Measurements from ENCODE around the gene ANKS1A.
"Not testable (repeated sequence)": the region's sequence is repeated elsewhere in the genome, so short reads cannot be mapped to it uniquely, and the experiment has no call there.

ANKS1A gene

DNA sequence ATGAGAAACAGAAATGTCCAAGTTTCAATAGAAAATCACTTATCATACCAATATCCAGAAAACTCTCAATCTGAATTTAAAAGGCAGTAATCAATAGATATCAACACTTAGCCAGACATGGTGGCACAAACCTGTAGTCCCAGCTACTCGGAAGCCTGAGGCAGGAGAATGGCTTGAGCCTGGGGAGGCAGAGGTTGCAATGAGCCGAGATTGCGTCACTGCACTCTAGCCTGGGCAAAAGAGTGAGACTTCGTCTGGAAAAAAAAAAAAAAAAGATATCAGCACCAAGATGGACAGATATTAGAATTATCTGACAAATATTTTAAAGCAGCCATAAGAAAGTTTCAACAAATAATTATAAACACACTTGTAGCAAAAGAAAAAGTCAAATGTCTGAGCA, 205.1 kb downstream of the ANKS1A start:
- TF ChIP-seq, protein P1, sequence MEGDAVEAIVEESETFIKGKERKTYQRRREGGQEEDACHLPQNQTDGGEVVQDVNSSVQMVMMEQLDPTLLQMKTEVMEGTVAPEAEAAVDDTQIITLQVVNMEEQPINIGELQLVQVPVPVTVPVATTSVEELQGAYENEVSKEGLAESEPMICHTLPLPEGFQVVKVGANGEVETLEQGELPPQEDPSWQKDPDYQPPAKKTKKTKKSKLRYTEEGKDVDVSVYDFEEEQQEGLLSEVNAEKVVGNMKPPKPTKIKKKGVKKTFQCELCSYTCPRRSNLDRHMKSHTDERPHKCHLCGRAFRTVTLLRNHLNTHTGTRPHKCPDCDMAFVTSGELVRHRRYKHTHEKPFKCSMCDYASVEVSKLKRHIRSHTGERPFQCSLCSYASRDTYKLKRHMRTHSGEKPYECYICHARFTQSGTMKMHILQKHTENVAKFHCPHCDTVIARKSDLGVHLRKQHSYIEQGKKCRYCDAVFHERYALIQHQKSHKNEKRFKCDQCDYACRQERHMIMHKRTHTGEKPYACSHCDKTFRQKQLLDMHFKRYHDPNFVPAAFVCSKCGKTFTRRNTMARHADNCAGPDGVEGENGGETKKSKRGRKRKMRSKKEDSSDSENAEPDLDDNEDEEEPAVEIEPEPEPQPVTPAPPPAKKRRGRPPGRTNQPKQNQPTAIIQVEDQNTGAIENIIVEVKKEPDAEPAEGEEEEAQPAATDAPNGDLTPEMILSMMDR (conservative IDR thresholded peaks at IDR 0.05; ENCODE audit: low read depth, low read length): no peak
- Histone ChIP-seq H3K4me1 (ENCODE audit: low read depth, poor library complexity, severe bottlenecking) (peaks cover 24% of the 10 kb centered on the region), H2AFZ (ENCODE audit: low read depth) (no peak overlapping the region), H4K20me1 (ENCODE audit: insufficient read depth) (no peaks in the 10 kb centered on the region), H3K4me2 (no peak overlapping the region), H3K79me2 (ENCODE audit: insufficient read depth, low read depth) (no peaks in the 10 kb centered on the region), H3K27me3 (ENCODE audit: insufficient read depth, low read depth) (no peaks in the 10 kb centered on the region), H3K36me3 (ENCODE audit: insufficient read depth) (no peaks in the 10 kb centered on the region), H3K9ac (no peak overlapping the region), H3K4me3 (IDR thresholded peaks at IDR 0.05; ENCODE audit: insufficient read depth, low read depth, low read length) (no peak overlapping the region), H3K27ac (no peak overlapping the region)

DNA sequence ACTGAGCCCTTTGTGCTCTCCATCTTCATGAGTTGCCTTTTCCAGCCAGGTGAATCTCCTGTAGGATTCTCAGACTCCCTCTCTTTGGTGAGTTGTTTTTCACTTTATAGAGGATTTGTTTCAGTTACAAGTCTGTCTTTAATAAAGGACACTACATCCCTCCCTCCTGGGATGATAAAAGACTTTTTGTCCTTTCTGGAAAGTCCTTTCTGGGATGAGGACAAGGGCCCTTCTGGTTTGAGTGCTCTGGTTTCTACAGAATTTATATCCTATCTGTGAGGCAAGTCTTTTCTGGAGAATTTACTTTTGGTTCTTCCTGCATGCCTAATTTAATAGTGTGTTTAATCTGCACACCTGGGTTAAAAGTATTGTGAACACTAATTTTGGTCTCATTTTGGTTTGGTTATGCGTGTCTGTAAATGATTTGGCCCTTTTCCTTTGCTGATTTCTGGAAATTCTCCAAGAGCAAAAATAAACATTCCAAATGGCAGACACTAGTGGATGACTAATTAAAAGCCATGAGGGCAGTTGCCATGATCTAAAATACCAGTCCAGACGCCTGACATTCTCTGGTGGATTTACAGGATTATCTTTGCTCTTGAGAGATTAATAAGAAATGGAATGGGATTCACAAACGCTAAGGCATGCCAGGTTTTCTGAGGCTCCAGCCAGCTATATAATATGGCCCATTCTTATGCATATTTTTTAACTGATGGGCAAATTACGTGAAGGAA, 207.2 kb downstream of the ANKS1A start:
- Histone ChIP-seq H3K4me3 (IDR thresholded peaks at IDR 0.05; ENCODE audit: insufficient read depth, low read depth, low read length) (no peak overlapping the region), H3K27ac (no peak overlapping the region), H3K79me2 (ENCODE audit: insufficient read depth, low read depth) (no peaks in the 10 kb centered on the region), H3K4me2 (no peak overlapping the region), H3K4me1 (ENCODE audit: low read depth, poor library complexity, severe bottlenecking) (peaks cover 4% of the 10 kb centered on the region), H3K36me3 (ENCODE audit: insufficient read depth) (no peaks in the 10 kb centered on the region), H4K20me1 (ENCODE audit: insufficient read depth) (no peaks in the 10 kb centered on the region), H2AFZ (ENCODE audit: low read depth) (no peak overlapping the region), H3K9ac (no peak overlapping the region), H3K27me3 (ENCODE audit: insufficient read depth, low read depth) (no peaks in the 10 kb centered on the region)
- TF ChIP-seq, protein P1 (conservative IDR thresholded peaks at IDR 0.05; ENCODE audit: low read depth, low read length): no peak

DNA sequence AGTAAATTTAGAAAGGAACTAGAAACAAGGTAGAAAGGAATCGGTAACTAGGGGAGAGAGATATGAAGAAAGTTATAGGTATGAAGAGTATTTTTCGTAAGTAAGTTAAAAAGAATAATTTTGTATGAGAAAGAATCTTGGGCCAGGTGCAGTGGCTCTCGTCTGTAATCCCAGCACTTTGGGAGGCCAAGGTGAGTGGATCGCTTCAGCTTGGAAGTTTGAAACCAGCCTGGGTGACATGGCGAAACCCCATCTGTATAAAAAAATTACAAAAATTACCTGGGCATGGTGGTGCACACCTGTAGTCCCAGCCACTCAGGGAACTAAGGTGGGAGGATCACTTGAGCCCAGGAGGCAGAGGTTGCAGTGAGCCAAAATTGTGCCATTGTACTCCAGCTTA, 210.1 kb downstream of the ANKS1A start:
- Histone ChIP-seq H3K27me3 (ENCODE audit: insufficient read depth, low read depth) (no peaks in the 10 kb centered on the region), H3K4me1 (ENCODE audit: low read depth, poor library complexity, severe bottlenecking) (peaks cover 6% of the 10 kb centered on the region), H3K4me3 (IDR thresholded peaks at IDR 0.05; ENCODE audit: insufficient read depth, low read depth, low read length) (no peak overlapping the region), H3K79me2 (ENCODE audit: insufficient read depth, low read depth) (no peaks in the 10 kb centered on the region), H3K9ac (no peak overlapping the region), H4K20me1 (ENCODE audit: insufficient read depth) (no peaks in the 10 kb centered on the region), H2AFZ (ENCODE audit: low read depth) (no peak overlapping the region), H3K4me2 (no peak overlapping the region), H3K27ac (no peak overlapping the region), H3K36me3 (ENCODE audit: insufficient read depth) (no peaks in the 10 kb centered on the region)
- TF ChIP-seq, protein P1 (conservative IDR thresholded peaks at IDR 0.05; ENCODE audit: low read depth, low read length): no peak

DNA sequence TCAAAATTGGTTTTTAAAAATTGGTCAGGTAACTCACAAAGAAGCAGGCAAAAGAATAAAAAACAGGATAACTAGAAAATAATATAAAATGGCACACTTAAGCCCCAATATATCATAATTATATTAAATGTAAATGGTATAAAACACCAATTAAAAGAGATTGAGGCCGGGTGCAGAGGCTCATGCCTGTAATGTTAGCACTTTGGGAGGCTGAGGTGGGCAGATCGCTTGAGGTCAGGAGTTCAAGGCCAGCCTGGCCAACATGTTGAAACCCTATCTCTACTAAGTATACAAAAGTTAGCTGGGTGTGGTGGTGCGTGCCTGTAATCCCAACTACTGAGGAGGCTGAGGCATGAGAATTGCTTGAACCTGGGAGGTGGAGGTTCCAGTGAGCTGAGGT, 216.0 kb downstream of the ANKS1A start:
- H3K36me3 ChIP-seq (ENCODE audit: insufficient read depth): no peaks in the 10 kb centered on the region
- TF ChIP-seq, protein P1 (conservative IDR thresholded peaks at IDR 0.05; ENCODE audit: low read depth, low read length): no peak

DNA sequence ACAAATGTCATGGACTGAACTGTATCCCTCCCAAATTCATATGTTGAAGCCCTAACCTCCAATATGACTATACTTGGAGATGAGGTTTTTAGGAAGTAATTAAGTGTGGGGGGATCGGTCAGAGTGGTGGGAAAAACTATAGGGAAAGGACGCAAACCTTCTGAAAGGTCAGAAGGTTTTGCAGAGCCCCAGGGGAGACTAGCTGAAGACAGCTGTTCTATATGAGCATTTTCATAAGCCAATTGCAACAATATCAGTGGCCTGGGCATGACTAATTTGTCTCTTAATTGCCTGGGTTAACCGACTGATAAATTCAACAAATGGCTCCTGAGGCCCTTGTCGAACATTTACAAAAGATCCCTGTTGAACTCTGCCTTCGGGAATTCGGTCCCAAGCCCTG, 217.0 kb downstream of the ANKS1A start:
- H3K79me2 ChIP-seq (ENCODE audit: insufficient read depth, low read depth); H3K4me3 ChIP-seq (IDR thresholded peaks at IDR 0.05; ENCODE audit: insufficient read depth, low read depth, low read length); H3K27me3 ChIP-seq (ENCODE audit: insufficient read depth, low read depth); H3K9ac ChIP-seq; H2AFZ ChIP-seq (ENCODE audit: low read depth); H4K20me1 ChIP-seq (ENCODE audit: insufficient read depth); H3K36me3 ChIP-seq (ENCODE audit: insufficient read depth): not testable (repeated sequence)
- peak overlapping the region; percentile 46; the same call in 1 of the 2 replicates for H3K4me2 ChIP-seq
- H3K4me1 ChIP-seq (ENCODE audit: low read depth, poor library complexity, severe bottlenecking): peaks cover 41% of the 10 kb centered on the region
- peak overlapping the region; percentile 98 for H3K27ac ChIP-seq

More for the DNA sequence above, 216.0 kb downstream of the ANKS1A start:
- H2AFZ ChIP-seq (ENCODE audit: low read depth): no peak overlapping the region
- H3K79me2 ChIP-seq (ENCODE audit: insufficient read depth, low read depth): no peaks in the 10 kb centered on the region
- H3K4me1 ChIP-seq (ENCODE audit: low read depth, poor library complexity, severe bottlenecking): peaks cover 41% of the 10 kb centered on the region
- H3K27ac ChIP-seq: no peak overlapping the region
- no peaks in the 10 kb centered on the region for H3K27me3 ChIP-seq (ENCODE audit: insufficient read depth, low read depth)
- no peak overlapping the region for H3K4me2 ChIP-seq
- no peak overlapping the region for H3K4me3 ChIP-seq (IDR thresholded peaks at IDR 0.05; ENCODE audit: insufficient read depth, low read depth, low read length)
- H3K9ac ChIP-seq: no peak overlapping the region
- H4K20me1 ChIP-seq (ENCODE audit: insufficient read depth): no peaks in the 10 kb centered on the region

DNA sequence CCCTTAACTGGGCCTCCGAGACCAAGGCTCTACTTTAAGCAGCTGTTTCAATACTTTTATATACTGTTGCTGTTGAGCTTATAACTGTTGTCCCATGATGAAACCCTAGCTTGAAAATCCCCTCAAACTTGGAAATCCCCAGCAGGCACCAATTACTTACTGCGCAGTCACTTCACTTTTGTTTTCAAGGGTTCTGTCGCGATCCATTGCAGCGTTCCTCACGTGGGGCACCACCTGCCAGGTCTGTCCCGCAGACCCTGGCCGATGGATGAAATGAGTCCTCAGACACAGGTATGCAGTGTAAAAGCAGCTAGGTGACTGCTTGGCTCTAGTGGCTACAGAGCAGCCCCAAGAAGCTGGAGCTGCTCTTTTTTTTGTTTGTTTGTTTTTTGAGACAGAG, 218.2 kb downstream of the ANKS1A start:
- H3K36me3 ChIP-seq (ENCODE audit: insufficient read depth); H3K27me3 ChIP-seq (ENCODE audit: insufficient read depth, low read depth); H4K20me1 ChIP-seq (ENCODE audit: insufficient read depth); H3K79me2 ChIP-seq (ENCODE audit: insufficient read depth, low read depth); H3K4me3 ChIP-seq (IDR thresholded peaks at IDR 0.05; ENCODE audit: insufficient read depth, low read depth, low read length): not testable (repeated sequence)
- Histone ChIP-seq H3K27ac (peak overlapping the region; percentile 98), H2AFZ (ENCODE audit: low read depth) (peak overlapping the region; percentile 60; the same call in 1 of the 2 replicates), H3K4me1 (ENCODE audit: low read depth, poor library complexity, severe bottlenecking) (peaks cover 41% of the 10 kb centered on the region), H3K4me2 (peak overlapping the region; percentile 46), H3K9ac (peak overlapping the region; percentile 75)

DNA sequence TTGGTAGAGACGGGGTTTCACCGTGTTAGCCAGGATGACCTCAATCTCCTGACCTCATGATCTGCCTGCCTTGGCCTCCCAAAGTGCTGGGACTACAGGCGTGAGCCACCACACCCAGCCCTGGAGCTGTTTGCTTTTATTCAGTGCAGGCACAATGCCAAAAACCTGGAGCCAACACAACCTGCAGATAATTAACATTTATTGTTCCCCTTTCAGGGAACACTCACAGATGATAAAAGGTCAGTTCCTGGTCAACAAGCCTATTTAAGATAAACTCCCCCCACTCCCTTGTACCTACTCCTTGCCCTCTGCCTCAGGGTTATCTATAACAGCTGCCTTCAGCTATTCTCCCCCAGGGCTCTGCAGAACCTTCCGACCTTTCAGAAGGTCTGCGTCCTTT, 218.7 kb downstream of the ANKS1A start:
- not testable (repeated sequence) for H3K4me3 ChIP-seq (IDR thresholded peaks at IDR 0.05; ENCODE audit: insufficient read depth, low read depth, low read length); H4K20me1 ChIP-seq (ENCODE audit: insufficient read depth); H3K27me3 ChIP-seq (ENCODE audit: insufficient read depth, low read depth); H3K36me3 ChIP-seq (ENCODE audit: insufficient read depth); H3K79me2 ChIP-seq (ENCODE audit: insufficient read depth, low read depth)
- H2AFZ ChIP-seq (ENCODE audit: low read depth): peak overlapping the region; percentile 60; the same call in 1 of the 2 replicates
- H3K9ac ChIP-seq: peak overlapping the region; percentile 75; the same call in 1 of the 2 replicates
- H3K27ac ChIP-seq: peak overlapping the region; percentile 98
- peaks cover 39% of the 10 kb centered on the region for H3K4me1 ChIP-seq (ENCODE audit: low read depth, poor library complexity, severe bottlenecking)
- H3K4me2 ChIP-seq: peak overlapping the region; percentile 46

All from KMS-11 (cell line).